ENCODE data around the gene TMEM144. TPM values are rescaled to one million over a fixed set of nuclear protein-coding genes. Genes with fewer than 3 reads are reported as not detected.

The TMEM144 gene
- total RNA-seq, 1 experiment from 2014 or later, result 3.4 TPM

GRCh38 chr4:158166701-158167100 is 43.6 kb upstream of the TMEM144 start:
- Mint-ChIP-seq H3K4me1 (peaks cover 5% of the 10 kb centered on the region in 2 experiments; a peak in 3 of 4 replicates), H3K9me3 (no peaks in the 10 kb centered on the region), H3K4me3 (no peak overlapping the region), H3K36me3 (ENCODE audit: insufficient read depth in 1 of 3, low read depth in 3 of 3) (no peaks in the 10 kb centered on the region), H3K27ac (no peak overlapping the region), H3K27me3 (ENCODE audit: low read depth) (no peaks in the 10 kb centered on the region)
- Histone ChIP-seq H2AFZ (ENCODE audit: low read length) (no peak overlapping the region), H3K18ac (ENCODE audit: insufficient read length, low read depth, low read length) (no peak overlapping the region), H3K23me2 (ENCODE audit: insufficient read length, low read depth, low read length, poor library complexity, severe bottlenecking) (no peaks in the 10 kb centered on the region), H3K27ac (ENCODE audit: insufficient read length, low read depth, low read length) (no peak overlapping the region), H3K4me2 (ENCODE audit: insufficient read depth, insufficient read length, low read length) (no peak overlapping the region), H4K20me1 (ENCODE audit: control insufficient read depth, insufficient read depth, insufficient read length) (no peaks in the 10 kb centered on the region), H3K23ac (ENCODE audit: insufficient read length, low read depth, low read length) (no peak overlapping the region), H3K9me3 (ENCODE audit: control insufficient read depth, low read depth, low read length) (no peaks in the 10 kb centered on the region), H3K56ac (ENCODE audit: insufficient read length, low read depth, low read length) (no peak overlapping the region), H3K9ac (ENCODE audit: extremely low read depth, insufficient read length, low read length) (no peak overlapping the region), H4K8ac (replicated peaks; ENCODE audit: insufficient read length, low read depth, low read length) (no peak overlapping the region), H3K4me1 (ENCODE audit: insufficient read depth, low read length) (no peaks in the 10 kb centered on the region), H2BK15ac (ENCODE audit: low read depth, low read length) (no peak overlapping the region), H3T11ph (ENCODE audit: low read length) (no peak overlapping the region), H2BK5ac (ENCODE audit: insufficient read length, low read length) (no peak overlapping the region), H2BK20ac (ENCODE audit: low read depth, low read length, poor library complexity, severe bottlenecking) (no peak overlapping the region), H3K14ac (ENCODE audit: insufficient read depth, low read length) (no peak overlapping the region), H3K79me2 (ENCODE audit: insufficient read depth, low read length) (no peaks in the 10 kb centered on the region), H3K79me1 (ENCODE audit: insufficient read depth, low read depth, low read length, poor library complexity, severe bottlenecking) (no peaks in the 10 kb centered on the region), H3K4ac (ENCODE audit: low read depth, low read length) (no peak overlapping the region), H2BK120ac (ENCODE audit: low read depth, low read length, poor library complexity, severe bottlenecking) (no peak overlapping the region), H2BK12ac (ENCODE audit: insufficient read length, low read depth, low read length) (no peak overlapping the region), H4K5ac (ENCODE audit: insufficient read length, low read depth, low read length) (no peak overlapping the region), H2AK5ac (ENCODE audit: insufficient read length, low read length) (no peak overlapping the region), H4K91ac (ENCODE audit: insufficient read length, low read depth, low read length) (no peak overlapping the region), H3K27me3 (ENCODE audit: insufficient read depth, low read length) (no peaks in the 10 kb centered on the region)
- no peak for TF ChIP-seq CTCF (conservative IDR thresholded peaks at IDR 0.05)
- DNase-seq, result no peak
- no CpG with 5 or more reads among the region's 2 CpGs for WGBS (ENCODE audit: extremely low coverage, insufficient read length, low lambda C conversion rate)

Data from H9 (cell line).